IMR-90 (cell line): ENCODE measurements around the gene PLEKHJ1.

Source experiments
- BHLHE40 ChIP-seq: fragments of 150-350 bp; IDR thresholded peaks from 2 replicates; pipeline ENCODE4 v1.6.1; 2016; ENCODE audit warnings: mild to moderate bottlenecking, low read depth, low read length
- CEBPB ChIP-seq: IDR thresholded peaks from 2 replicates; pipeline ENCODE4 v1.6.1; 2012; ENCODE audit warnings: low read depth, low read length, improper control_type of control experiment
- CHD1 ChIP-seq: IDR thresholded peaks from 2 replicates; pipeline ENCODE4 v1.6.1; 2012; ENCODE audit warnings: low read depth, low read length, improper control_type of control experiment
- CTCF ChIP-seq: conservative IDR thresholded peaks from 2 replicates; pipeline ENCODE4 v1.5.1; 2012; ENCODE audit warnings: mild to moderate bottlenecking, low read depth, low read length, improper control_type of control experiment
- ELK1 ChIP-seq: fragments of 150-350 bp; IDR thresholded peaks from 2 replicates; pipeline ENCODE4 v1.6.1; 2016; ENCODE audit warnings: low read depth, mild to moderate bottlenecking, low read length, moderate library complexity, borderline replicate concordance
- NFE2L2 ChIP-seq: fragments of 150-350 bp; IDR thresholded peaks from 2 replicates; pipeline ENCODE4 v1.6.1; 2016; ENCODE audit warnings: low read depth, mild to moderate bottlenecking, low read length
- POLR2A ChIP-seq: IDR thresholded peaks from 2 replicates; pipeline ENCODE4 v1.6.1; 2012; ENCODE audit warnings: mild to moderate bottlenecking, low read depth, low read length
- RAD21 ChIP-seq: IDR thresholded peaks from 2 replicates; pipeline ENCODE4 v1.6.1; 2012; ENCODE audit warnings: low read length, improper control_type of control experiment
- RCOR1 ChIP-seq: IDR thresholded peaks from 2 replicates; pipeline ENCODE4 v1.6.1; 2012; ENCODE audit warnings: mild to moderate bottlenecking, low read length, improper control_type of control experiment; ENCODE audit not compliant: insufficient replicate concordance
- RFX5 ChIP-seq: IDR thresholded peaks from 2 replicates; pipeline ENCODE4 v1.8.0; 2012; ENCODE audit warnings: low read depth, mild to moderate bottlenecking, low read length, moderate library complexity
- SMC3 ChIP-seq: fragments of 150-350 bp; IDR thresholded peaks from 2 replicates; pipeline ENCODE4 v1.6.1; 2016; ENCODE audit warnings: low read depth, mild to moderate bottlenecking, antibody characterized with exemption, low read length, moderate library complexity
- USF2 ChIP-seq: fragments of 150-350 bp; IDR thresholded peaks from 2 replicates; pipeline ENCODE4 v1.6.1; 2017; ENCODE audit warnings: mild to moderate bottlenecking, antibody characterized with exemption, low read length, low read depth

- TF ChIP-seq BHLHE40, result no peak
- no peak for TF ChIP-seq CTCF
- no peak for TF ChIP-seq RFX5
- TF ChIP-seq USF2, result no peak
- TF ChIP-seq POLR2A, result no peak
- TF ChIP-seq RAD21, result no peak
- no peak for TF ChIP-seq NFE2L2
- no peak for TF ChIP-seq SMC3
- no peak for TF ChIP-seq CEBPB
- no peak for TF ChIP-seq CHD1
- no peak for TF ChIP-seq ELK1
- no peak for TF ChIP-seq RCOR1
Measured at GRCh38 chr19:2227415-2228156, 8.5 kb downstream of the PLEKHJ1 start.
